ENCODE measurements around the gene SNRPB. TPM values are rescaled to one million over a fixed set of nuclear protein-coding genes. Genes with fewer than 3 reads are reported as not detected.

SNRPB gene
- total RNA-seq, 1 donor from 2014 or later = 185 TPM

DNA sequence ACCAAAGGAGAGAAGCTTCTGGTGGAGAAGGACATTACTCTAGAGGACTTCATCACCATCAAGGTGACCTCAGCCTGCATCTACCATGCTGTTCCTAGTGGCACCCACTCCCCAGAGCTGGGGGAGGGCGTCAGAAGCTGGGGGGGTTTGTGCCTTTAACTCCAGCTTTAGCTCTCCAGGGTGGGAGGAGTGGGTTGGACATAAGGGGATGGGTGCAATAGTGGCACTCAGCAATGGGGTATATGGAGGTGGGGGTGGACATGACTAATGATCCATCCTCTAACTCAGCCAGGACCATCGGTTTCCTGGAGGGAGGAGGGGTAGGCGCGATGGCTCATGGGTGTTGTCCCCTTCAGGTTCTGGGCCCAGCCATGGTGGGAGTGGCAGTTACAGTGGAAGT is 40.1 kb downstream of the SNRPB start:
- DNase-seq (ENCODE audit: low read depth) = no peak

DNA sequence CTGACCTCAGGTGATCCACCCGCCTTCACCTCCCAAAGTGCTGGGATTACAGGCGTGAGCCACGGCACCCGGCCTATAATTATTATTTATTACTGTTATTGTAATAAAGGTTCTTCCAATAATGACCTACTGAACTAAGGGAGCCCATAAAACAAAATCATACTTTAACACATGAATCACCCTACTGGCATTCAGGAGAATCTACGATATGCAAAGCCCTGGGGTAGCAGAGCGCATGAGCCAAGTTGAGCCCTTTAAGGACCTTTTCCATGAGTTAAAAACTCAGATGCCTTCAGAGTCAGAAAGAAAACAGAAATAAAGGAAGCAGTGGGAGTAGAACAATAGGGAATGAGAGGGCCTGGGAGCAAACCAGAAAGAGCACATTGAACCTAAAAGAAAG is 41.5 kb downstream of the SNRPB start:
- DNase-seq (ENCODE audit: low read depth) = no peak

DNA sequence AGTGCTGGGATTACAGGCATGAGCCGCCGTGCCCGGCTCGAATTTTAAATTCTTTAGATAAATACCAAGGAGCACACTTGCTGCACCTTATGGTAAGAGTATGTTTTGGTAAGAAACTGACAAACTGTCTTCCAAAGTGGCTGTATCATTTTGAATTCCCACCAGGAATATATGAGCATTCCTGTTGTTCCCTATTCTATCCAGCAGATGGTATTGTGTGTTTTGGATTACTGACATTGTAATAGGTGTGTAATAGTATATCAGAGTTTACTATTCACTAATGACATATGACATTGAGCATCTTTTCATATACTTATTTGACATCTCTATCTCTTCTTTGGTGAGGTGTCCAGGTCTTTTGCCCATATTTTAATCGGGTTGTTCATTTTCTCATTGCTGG is 49.3 kb downstream of the SNRPB start:
- no peak for DNase-seq (ENCODE audit: low read depth)

DNA sequence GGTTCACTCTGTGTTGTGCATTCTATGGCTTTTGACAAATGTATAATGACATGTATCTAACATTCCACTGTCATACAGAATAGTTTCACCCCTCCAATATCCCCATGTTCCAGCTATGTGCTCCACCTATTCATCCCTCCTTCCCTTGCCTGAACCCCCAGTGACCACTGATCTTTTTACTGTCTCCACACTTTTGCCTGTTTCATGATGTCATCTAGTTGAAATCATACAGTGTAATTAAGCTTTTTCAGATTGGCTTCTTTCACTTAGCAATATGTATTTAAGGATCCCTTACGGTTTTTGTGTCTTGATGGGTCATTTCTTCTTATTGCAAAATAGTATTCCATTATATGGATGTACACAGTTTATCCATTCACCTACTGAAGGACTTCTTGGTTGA is 50.1 kb downstream of the SNRPB start:
- DNase-seq (ENCODE audit: low read depth) = no peak

DNA sequence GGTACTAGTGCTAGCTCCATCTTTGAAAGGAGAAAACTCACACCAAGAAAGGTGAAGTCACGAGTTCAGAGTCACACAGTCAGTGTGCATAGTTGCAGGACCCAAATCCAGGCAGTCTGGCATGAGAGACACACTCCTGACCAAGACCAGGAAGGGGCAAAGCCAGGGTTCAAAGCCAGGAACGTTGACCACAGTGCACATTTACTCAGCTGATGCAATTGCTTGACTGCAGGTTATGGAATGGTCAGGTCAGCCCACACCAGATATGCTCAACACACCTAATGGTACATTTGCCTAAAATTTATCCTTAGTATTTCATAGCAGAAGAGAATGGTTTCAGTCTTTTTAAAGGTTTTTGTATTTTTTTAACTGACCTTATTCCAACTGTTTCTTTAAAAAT is 52.2 kb downstream of the SNRPB start:
- no peak for DNase-seq (ENCODE audit: low read depth)

DNA sequence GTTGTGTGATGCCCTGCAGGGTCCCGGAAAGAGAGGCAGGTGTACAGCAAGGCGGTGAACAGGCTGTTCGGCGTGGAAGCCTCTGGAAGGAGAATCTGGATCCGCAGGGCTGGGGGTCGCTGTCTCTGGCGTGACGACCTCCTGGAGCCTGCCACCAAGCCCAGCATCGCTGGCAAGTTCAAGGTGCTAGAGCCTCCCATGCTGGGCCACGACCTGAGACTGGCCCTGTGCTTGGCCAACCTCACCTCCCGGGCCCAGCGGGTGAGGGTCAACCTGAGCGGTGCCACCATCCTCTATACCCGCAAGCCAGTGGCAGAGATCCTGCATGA is 53.4 kb downstream of the SNRPB start:
- DNase-seq (ENCODE audit: low read depth) = no peak

DNA sequence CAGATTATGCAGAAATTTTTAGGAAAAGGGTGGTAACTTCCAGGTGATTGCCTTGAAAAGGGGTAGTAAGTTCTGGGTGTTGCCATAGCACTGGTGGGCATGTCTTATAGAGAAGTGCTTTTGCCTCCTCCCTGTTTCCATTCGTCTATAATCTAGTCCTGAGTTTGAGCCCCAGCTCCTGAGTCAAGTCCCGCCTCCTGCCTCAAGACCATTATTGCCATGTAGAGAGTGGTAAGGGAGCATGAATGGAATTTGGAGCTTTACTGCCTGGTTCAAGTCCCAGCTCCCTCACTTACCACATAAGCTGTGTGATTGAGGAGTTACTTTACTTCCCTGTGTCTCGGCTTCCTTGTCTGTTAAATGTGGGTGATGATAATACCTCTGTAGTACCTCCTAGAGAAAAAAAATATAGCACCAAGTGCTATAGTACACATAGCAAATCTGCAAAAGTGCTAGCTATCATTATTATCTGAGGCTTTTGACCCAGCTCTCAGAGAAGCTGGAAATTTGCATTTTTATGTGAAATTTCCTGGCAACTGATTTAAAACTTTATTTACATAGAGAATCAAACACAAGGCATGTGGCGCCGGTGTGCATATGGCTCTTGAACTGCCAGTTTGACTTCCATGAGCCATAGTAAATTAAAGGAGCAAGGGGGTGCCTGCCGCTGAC is 53.9 kb downstream of the SNRPB start:
- no peak for DNase-seq (ENCODE audit: low read depth)

Other genes starting within 250 kb of the SNRPB start
- gene TGM3, start 174.8 kb downstream of the SNRPB start, total RNA-seq = not detected in 2 replicates
- gene TGM6, start 89.9 kb downstream of the SNRPB start, total RNA-seq = not detected in 2 replicates
- 5.0 and 11.7 TPM in 2 replicates for gene ZNF343, start 38.1 kb upstream of the SNRPB start, total RNA-seq
- gene TMC2, start 65.8 kb upstream of the SNRPB start, total RNA-seq = not detected in 2 replicates
- 92.1 and 94.2 TPM in 2 replicates for gene NOP56, start 181.8 kb upstream of the SNRPB start, total RNA-seq
- 128 and 138 TPM in 2 replicates for gene IDH3B, start 193.4 kb upstream of the SNRPB start, total RNA-seq
- gene EBF4, start 222.0 kb upstream of the SNRPB start, total RNA-seq = 0.31 and 0.94 TPM in 2 replicates